HL-60 (cell line): ENCODE results near the gene MRPS34.

ENCODE experiments used
- DNase-seq, 2 experiments: peaks; one replicate each; pipeline ENCODE4 v3.0.0-alpha.2; 2010 to 2020; ENCODE audit warnings: low read depth in 1 of 2, low spot score in 1 of 2
- H3K27ac ChIP-seq: fragments of 250-450 bp; sonication (Bioruptor Pico); replicated peaks from 2 replicates; pipeline ENCODE4 v1.5.1; 2020; ENCODE audit warnings: mild to moderate bottlenecking, moderate library complexity
- H3K27me3 ChIP-seq: fragments of 250-450 bp; sonication (Bioruptor Pico); 2 replicates; pipeline ENCODE4 v1.5.1; 2021; ENCODE audit warnings: mild to moderate bottlenecking, moderate library complexity; ENCODE audit not compliant: insufficient read depth, poor library complexity, severe bottlenecking
- H3K4me3 ChIP-seq: replicated peaks from 2 replicates; pipeline ENCODE4 v1.5.1; 2011; ENCODE audit warnings: mild to moderate bottlenecking, control low read depth, low read length; ENCODE audit not compliant: insufficient read depth
- CTCF ChIP-seq: IDR thresholded peaks from one replicate; pipeline ENCODE4 v1.5.1; 2011; ENCODE audit warnings: low read length, control low read depth, inconsistent platforms; ENCODE audit not compliant: insufficient read depth
- GABPA ChIP-seq: IDR thresholded peaks from 2 replicates; pipeline ENCODE4 v1.6.1; 2012; ENCODE audit warnings: low read depth
- POLR2AphosphoS5 ChIP-seq: IDR thresholded peaks from 2 replicates; pipeline ENCODE4 v1.6.1; 2012; ENCODE audit warnings: low read depth
- REST ChIP-seq: IDR thresholded peaks from 2 replicates; pipeline ENCODE4 v1.6.1; 2012; ENCODE audit warnings: low read depth; ENCODE audit not compliant: insufficient replicate concordance
- SPI1 ChIP-seq: IDR thresholded peaks from 2 replicates; pipeline ENCODE4 v1.6.1; 2012; ENCODE audit warnings: low read depth, mild to moderate bottlenecking, borderline replicate concordance

The MRPS34 gene

GRCh38 chr16:1792836-1793577, 20.1 kb upstream of the MRPS34 start:
- no peak overlapping the region for H3K27ac ChIP-seq
- TF ChIP-seq POLR2AphosphoS5, result no peak
- TF ChIP-seq SPI1, result no peak
- no peak for TF ChIP-seq CTCF
- TF ChIP-seq REST, result no peak

GRCh38 chr16:1791943-1792812, 19.2 kb upstream of the MRPS34 start:
- no peak for TF ChIP-seq REST
- no peak for TF ChIP-seq SPI1
- no peak for TF ChIP-seq CTCF
- TF ChIP-seq GABPA, result no peak
- TF ChIP-seq POLR2AphosphoS5, result no peak

More at GRCh38 chr16:1792836-1793577, 20.1 kb upstream of the MRPS34 start:
- Histone ChIP-seq H3K27me3 (no peaks in the 10 kb centered on the region), H3K4me3 (no peak overlapping the region)
- DNase-seq, result no peak

GRCh38 chr16:1791256-1791942, 18.5 kb upstream of the MRPS34 start:
- TF ChIP-seq SPI1 (no peak), REST (no peak), POLR2AphosphoS5 (no peak), GABPA (no peak), CTCF (no peak)
- no peak overlapping the region for H3K4me3 ChIP-seq
- no peaks in the 10 kb centered on the region for H3K27me3 ChIP-seq
- DNase-seq, result no peak
- no peak overlapping the region for H3K27ac ChIP-seq

More at GRCh38 chr16:1791943-1792812, 19.2 kb upstream of the MRPS34 start:
- DNase-seq, result no peak
- Histone ChIP-seq H3K4me3 (no peak overlapping the region), H3K27ac (no peak overlapping the region), H3K27me3 (no peaks in the 10 kb centered on the region)
